Adrenal gland (tissue), 5 donors: ENCODE data around the gene PPP1R14D.

Experiments
- POLR2A ChIP-seq, 2 donors: fragments of 450-650 bp; IDR thresholded peaks; one replicate each; pipeline ENCODE4 v1.6.1; 2017; ENCODE audit warnings: antibody characterized with exemption in 2 of 2, mild to moderate bottlenecking in 2 of 2, moderate library complexity in 1 of 2
- TF ChIP-seq, protein P1 (sequence below), 6 experiments: fragments of 450-650 bp in 4 of 6; fragments of 200-600 bp in 2 of 6; sonication (generic) in 1 of 6; IDR thresholded peaks; 1 replicate in 5 of 6; 2 replicates in 1 of 6; pipeline versions ENCODE4 v1.5.1 to v1.8.0; 2016 to 2021; ENCODE audit warnings: antibody characterized with exemption in 6 of 6, mild to moderate bottlenecking in 2 of 6, moderate library complexity in 1 of 6
- donor health status: DM: no; HTN: no; CAD: no.

- TF ChIP-seq, protein P1, sequence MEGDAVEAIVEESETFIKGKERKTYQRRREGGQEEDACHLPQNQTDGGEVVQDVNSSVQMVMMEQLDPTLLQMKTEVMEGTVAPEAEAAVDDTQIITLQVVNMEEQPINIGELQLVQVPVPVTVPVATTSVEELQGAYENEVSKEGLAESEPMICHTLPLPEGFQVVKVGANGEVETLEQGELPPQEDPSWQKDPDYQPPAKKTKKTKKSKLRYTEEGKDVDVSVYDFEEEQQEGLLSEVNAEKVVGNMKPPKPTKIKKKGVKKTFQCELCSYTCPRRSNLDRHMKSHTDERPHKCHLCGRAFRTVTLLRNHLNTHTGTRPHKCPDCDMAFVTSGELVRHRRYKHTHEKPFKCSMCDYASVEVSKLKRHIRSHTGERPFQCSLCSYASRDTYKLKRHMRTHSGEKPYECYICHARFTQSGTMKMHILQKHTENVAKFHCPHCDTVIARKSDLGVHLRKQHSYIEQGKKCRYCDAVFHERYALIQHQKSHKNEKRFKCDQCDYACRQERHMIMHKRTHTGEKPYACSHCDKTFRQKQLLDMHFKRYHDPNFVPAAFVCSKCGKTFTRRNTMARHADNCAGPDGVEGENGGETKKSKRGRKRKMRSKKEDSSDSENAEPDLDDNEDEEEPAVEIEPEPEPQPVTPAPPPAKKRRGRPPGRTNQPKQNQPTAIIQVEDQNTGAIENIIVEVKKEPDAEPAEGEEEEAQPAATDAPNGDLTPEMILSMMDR (IDR thresholded peaks at IDR 0.05): no peak
- TF ChIP-seq POLR2A (IDR thresholded peaks at IDR 0.05): no peak
Measured at GRCh38 chr15:40793216-40793989, 35.1 kb downstream of the PPP1R14D start.
